ENCODE results near the gene ELMO1. TPM values are rescaled to one million over a fixed set of nuclear protein-coding genes. Genes with fewer than 3 reads are reported as not detected.

ELMO1 gene
- total and polyA plus RNA-seq, 2 donors from 2014 or later = 6.0 to 35.4 TPM

DNA sequence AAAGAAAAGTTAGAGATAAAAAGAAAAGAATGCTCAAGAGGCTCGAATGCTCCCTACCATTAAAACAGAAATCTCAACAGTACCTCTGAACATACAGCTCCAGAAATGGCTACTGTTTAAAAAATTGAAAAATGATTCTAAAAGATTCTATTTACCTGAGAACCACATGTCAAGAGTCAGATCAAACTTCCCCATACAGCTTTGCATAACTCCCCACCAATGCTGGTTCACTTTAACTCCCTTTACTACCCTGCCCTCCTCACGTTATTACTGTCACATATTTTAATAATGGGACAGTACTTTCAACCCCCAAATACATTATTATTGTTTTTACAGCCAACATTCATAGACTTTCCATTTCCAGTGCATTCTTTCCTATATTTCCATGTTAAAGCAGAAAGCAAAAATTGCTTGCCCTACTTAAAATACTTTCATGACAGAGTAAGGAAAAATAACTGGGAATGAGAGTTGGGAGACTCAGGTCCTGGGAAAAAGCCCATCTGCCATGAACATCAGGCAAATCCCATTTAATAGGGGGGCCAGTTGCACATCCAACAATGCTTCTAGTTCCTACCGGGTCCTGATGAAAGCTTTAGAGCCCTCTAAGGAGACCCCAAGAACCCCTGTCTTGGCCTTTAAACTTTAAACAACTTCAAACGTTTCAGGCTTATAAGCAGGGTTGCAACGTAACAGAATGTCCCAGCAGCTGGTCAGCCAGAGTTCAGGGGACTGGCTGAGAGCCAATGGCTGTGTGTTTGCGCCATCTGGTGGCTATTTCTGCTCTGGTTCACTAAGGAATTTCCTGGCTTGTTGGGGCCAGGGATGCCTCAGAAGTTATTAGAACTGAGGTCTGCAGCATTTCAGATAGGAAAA is 247.4 kb downstream of the ELMO1 start:
- H3K36me3 ChIP-seq (ENCODE audit: control insufficient read depth in 2 of 3, insufficient read depth in 3 of 3, low read length in 3 of 3) = no peaks in the 10 kb centered on the region
- no peak overlapping the region for H3K4me3 ChIP-seq (ENCODE audit: low read length in 3 of 3)
- H3K4me1 ChIP-seq (ENCODE audit: control insufficient read depth in 2 of 3, insufficient read depth in 2 of 3, low read depth in 1 of 3, low read length in 3 of 3) = peaks cover 0 to 6% (median 0%) of the 10 kb centered on the region in 3 donors
- peak; percentile 76 for FAIRE-seq
- H3K27ac ChIP-seq (ENCODE audit: low read depth in 2 of 2, low read length in 2 of 2) = no peak overlapping the region
- no peaks in the 10 kb centered on the region for H3K27me3 ChIP-seq (ENCODE audit: control insufficient read depth, insufficient read depth, low read length)
- intact Hi-C loops (cut with DNase I) = no loop called here
- TF ChIP-seq, protein P1, sequence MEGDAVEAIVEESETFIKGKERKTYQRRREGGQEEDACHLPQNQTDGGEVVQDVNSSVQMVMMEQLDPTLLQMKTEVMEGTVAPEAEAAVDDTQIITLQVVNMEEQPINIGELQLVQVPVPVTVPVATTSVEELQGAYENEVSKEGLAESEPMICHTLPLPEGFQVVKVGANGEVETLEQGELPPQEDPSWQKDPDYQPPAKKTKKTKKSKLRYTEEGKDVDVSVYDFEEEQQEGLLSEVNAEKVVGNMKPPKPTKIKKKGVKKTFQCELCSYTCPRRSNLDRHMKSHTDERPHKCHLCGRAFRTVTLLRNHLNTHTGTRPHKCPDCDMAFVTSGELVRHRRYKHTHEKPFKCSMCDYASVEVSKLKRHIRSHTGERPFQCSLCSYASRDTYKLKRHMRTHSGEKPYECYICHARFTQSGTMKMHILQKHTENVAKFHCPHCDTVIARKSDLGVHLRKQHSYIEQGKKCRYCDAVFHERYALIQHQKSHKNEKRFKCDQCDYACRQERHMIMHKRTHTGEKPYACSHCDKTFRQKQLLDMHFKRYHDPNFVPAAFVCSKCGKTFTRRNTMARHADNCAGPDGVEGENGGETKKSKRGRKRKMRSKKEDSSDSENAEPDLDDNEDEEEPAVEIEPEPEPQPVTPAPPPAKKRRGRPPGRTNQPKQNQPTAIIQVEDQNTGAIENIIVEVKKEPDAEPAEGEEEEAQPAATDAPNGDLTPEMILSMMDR (IDR thresholded peaks at IDR 0.05; ENCODE audit: borderline replicate concordance, extremely low read depth, insufficient read depth) = peak; percentile 89
- H3K9me3 ChIP-seq (ENCODE audit: control insufficient read depth in 2 of 3, insufficient read depth in 1 of 3, low read length in 3 of 3) = no peaks in the 10 kb centered on the region
- H3K9ac ChIP-seq (ENCODE audit: low read length in 3 of 3) = peak overlapping the region in 1 of 3 donors; percentile 17
- peak; percentile 85 to 92 (median 89) for DNase-seq

- Histone ChIP-seq H3K36me3 (ENCODE audit: control insufficient read depth in 2 of 3, insufficient read depth in 3 of 3, low read length in 3 of 3) (no peaks in the 10 kb centered on the region), H3K4me3 (ENCODE audit: low read length in 3 of 3) (no peak overlapping the region), H3K27ac (ENCODE audit: low read depth in 2 of 2, low read length in 2 of 2) (no peak overlapping the region), H3K4me1 (ENCODE audit: control insufficient read depth in 2 of 3, insufficient read depth in 2 of 3, low read depth in 1 of 3, low read length in 3 of 3) (peaks cover 0 to 6% (median 0%) of the 10 kb centered on the region in 3 donors), H3K9me3 (ENCODE audit: control insufficient read depth in 2 of 3, insufficient read depth in 1 of 3, low read length in 3 of 3) (no peaks in the 10 kb centered on the region), H3K27me3 (ENCODE audit: control insufficient read depth, insufficient read depth, low read length) (no peaks in the 10 kb centered on the region), H3K9ac (ENCODE audit: low read length in 3 of 3) (no peak overlapping the region)
- TF ChIP-seq, protein P1 (IDR thresholded peaks at IDR 0.05; ENCODE audit: borderline replicate concordance, extremely low read depth, insufficient read depth) = peak; percentile 91
- intact Hi-C loops (cut with DNase I) = loop anchor here (10.0 kb wide), 1 partner anchor 214 kb away; no protein-coding TSS in a partner anchor
- DNase-seq (peak; percentile 80 to 94 (median 83)), FAIRE-seq (peak; percentile 58)
These were observed 249.7 kb downstream of the ELMO1 start for GRCh38 chr7:37198906-37199485.

GRCh38 chr7:37198041-37198905 is 250.4 kb downstream of the ELMO1 start:
- Histone ChIP-seq H3K27ac (ENCODE audit: low read depth in 2 of 2, low read length in 2 of 2) (no peak overlapping the region), H3K36me3 (ENCODE audit: control insufficient read depth in 2 of 3, insufficient read depth in 3 of 3, low read length in 3 of 3) (no peaks in the 10 kb centered on the region), H3K27me3 (ENCODE audit: control insufficient read depth, insufficient read depth, low read length) (no peaks in the 10 kb centered on the region), H3K9me3 (ENCODE audit: control insufficient read depth in 2 of 3, insufficient read depth in 1 of 3, low read length in 3 of 3) (no peaks in the 10 kb centered on the region), H3K9ac (ENCODE audit: low read length in 3 of 3) (no peak overlapping the region), H3K4me3 (ENCODE audit: low read length in 3 of 3) (no peak overlapping the region), H3K4me1 (ENCODE audit: control insufficient read depth in 2 of 3, insufficient read depth in 2 of 3, low read depth in 1 of 3, low read length in 3 of 3) (peaks cover 0 to 6% (median 0%) of the 10 kb centered on the region in 3 donors)
- intact Hi-C loops (cut with DNase I) = loop anchor here (10.0 kb wide), 1 partner anchor 213 kb away; no protein-coding TSS in a partner anchor
- TF ChIP-seq, protein P1 (IDR thresholded peaks at IDR 0.05; ENCODE audit: borderline replicate concordance, extremely low read depth, insufficient read depth) = no peak
- FAIRE-seq (no peak), DNase-seq (peak in 2 of 5 donors; percentile 46 to 67)

Measured in kidney (tissue), 14 donors.